Fibroblast of lung (primary cell): ENCODE measurements around the gene ARHGEF39.

Source experiments
- EZH2 ChIP-seq: IDR thresholded peaks from 2 replicates; pipeline ENCODE4 v1.5.1; 2012; ENCODE audit warnings: low read length, control low read depth, mild to moderate bottlenecking; ENCODE audit errors: missing control alignments
- TF ChIP-seq, protein P1 (sequence below), 2 donors: IDR thresholded peaks in 1 of 2; conservative IDR thresholded peaks in 1 of 2; 1 replicate in 1 of 2; 2 replicates in 1 of 2; pipeline ENCODE4 v1.5.1; 2011 to 2012; ENCODE audit warnings: low read length in 2 of 2, control low read depth in 1 of 2, inconsistent platforms in 1 of 2, low read depth in 1 of 2, mild to moderate bottlenecking in 1 of 2

DNA sequence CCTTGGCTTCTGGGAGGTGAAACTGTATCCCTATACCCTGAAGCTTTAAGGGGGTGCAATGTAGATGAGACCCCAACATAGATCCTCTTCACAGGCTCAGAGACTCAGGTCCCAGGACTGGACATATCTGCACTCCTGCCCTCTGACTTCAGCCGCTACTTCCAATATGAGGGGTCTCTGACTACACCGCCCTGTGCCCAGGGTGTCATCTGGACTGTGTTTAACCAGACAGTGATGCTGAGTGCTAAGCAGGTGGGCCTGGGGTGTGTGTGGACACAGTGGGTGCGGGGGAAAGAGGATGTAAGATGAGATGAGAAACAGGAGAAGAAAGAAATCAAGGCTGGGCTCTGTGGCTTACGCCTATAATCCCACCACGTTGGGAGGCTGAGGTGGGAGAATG, 14.1 kb upstream of the ARHGEF39 start:
- TF ChIP-seq, protein P1, sequence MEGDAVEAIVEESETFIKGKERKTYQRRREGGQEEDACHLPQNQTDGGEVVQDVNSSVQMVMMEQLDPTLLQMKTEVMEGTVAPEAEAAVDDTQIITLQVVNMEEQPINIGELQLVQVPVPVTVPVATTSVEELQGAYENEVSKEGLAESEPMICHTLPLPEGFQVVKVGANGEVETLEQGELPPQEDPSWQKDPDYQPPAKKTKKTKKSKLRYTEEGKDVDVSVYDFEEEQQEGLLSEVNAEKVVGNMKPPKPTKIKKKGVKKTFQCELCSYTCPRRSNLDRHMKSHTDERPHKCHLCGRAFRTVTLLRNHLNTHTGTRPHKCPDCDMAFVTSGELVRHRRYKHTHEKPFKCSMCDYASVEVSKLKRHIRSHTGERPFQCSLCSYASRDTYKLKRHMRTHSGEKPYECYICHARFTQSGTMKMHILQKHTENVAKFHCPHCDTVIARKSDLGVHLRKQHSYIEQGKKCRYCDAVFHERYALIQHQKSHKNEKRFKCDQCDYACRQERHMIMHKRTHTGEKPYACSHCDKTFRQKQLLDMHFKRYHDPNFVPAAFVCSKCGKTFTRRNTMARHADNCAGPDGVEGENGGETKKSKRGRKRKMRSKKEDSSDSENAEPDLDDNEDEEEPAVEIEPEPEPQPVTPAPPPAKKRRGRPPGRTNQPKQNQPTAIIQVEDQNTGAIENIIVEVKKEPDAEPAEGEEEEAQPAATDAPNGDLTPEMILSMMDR (conservative IDR thresholded peaks at IDR 0.05 in 1 of 2, IDR thresholded peaks at IDR 0.05 in 1 of 2; ENCODE audit: low read depth in 1 of 2, low read length in 2 of 2), result no peak
- TF ChIP-seq EZH2, result no peak
